Measurements from ENCODE around the gene PCBP3. TPM values are rescaled to one million over a fixed set of nuclear protein-coding genes. Genes with fewer than 3 reads are reported as not detected.

PCBP3 gene
- total RNA-seq (ENCODE audit: unreplicated experiment): 2.5 TPM
- long read RNA-seq, partial matches to known transcripts: 0 of 4 reads
- long read RNA-seq, other reads (novel, unspliced or antisense): 4 of 4 reads

DNA sequence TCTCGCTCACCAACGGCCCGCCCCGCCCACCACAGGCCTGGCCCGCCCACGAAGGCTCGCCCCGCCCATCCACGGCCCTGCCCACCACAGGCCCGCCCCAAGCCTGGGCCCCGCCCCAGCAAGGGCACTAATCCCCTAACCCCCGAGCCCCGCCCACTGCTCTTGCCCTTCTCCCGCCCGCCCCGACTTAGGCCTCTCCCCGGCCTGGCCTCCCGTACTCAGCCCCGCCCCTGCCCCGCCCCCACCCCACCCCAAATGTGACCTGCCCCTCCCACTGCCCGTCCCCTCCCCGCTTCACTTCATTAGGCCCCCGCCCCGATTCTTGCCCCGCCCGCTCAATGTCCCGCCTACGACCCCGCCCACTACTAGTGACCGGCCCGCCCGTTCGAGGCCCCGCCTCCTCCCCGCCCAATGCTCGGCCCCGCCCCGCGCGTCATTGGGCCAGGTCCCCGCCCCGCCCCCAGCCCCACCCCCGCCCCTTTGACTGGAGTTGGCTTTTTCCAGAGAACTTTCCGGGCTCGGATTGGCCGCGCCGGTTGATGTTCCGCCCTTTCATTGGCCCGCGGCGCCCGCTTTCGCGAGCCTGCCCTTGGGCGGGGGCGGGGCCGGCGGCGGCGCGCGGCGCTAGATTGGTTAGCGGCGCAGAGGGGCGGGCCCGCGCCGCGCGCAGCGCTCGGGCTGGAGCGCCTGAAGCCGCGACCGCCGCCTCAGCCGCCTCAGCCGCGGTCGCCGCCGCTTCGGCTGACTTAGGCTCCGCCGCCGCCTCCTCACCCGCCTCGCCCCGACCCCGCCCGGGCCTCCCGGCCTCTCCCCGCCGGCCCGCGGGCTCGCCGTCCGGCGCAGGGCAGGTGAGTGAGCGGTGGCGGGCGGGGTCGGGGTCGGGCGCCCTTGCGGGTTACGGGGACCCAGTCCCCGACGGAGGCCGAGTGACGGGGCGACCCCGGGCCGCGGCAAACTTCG is at the start of gene PCBP3:
Gene PCBP3 (plus strand): TSS at position 705 of the 960 bp plus-strand sequence. CDS start 206,361 bp downstream, outside the sequence.
- H3K4me1 Mint-ChIP-seq (ENCODE audit: unreplicated experiment): peaks cover 6% of the 10 kb centered on the region
- peaks cover 13% of the 10 kb centered on the region for H3K27me3 Mint-ChIP-seq (ENCODE audit: unreplicated experiment)
- H3K4me3 Mint-ChIP-seq (ENCODE audit: unreplicated experiment): peak within 1 kb of the TSS; percentile 90
- TF ChIP-seq, protein P1, sequence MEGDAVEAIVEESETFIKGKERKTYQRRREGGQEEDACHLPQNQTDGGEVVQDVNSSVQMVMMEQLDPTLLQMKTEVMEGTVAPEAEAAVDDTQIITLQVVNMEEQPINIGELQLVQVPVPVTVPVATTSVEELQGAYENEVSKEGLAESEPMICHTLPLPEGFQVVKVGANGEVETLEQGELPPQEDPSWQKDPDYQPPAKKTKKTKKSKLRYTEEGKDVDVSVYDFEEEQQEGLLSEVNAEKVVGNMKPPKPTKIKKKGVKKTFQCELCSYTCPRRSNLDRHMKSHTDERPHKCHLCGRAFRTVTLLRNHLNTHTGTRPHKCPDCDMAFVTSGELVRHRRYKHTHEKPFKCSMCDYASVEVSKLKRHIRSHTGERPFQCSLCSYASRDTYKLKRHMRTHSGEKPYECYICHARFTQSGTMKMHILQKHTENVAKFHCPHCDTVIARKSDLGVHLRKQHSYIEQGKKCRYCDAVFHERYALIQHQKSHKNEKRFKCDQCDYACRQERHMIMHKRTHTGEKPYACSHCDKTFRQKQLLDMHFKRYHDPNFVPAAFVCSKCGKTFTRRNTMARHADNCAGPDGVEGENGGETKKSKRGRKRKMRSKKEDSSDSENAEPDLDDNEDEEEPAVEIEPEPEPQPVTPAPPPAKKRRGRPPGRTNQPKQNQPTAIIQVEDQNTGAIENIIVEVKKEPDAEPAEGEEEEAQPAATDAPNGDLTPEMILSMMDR (IDR thresholded peaks at IDR 0.05; ENCODE audit: unreplicated experiment): no peak
- peak; percentile 98 for DNase-seq (ENCODE audit: low spot score)
- H3K36me3 Mint-ChIP-seq (ENCODE audit: low read depth, unreplicated experiment): no peaks in the 10 kb centered on the region
- H3K27ac Mint-ChIP-seq (ENCODE audit: unreplicated experiment): peak within 1 kb of the TSS; percentile 68
- H3K9me3 Mint-ChIP-seq (ENCODE audit: unreplicated experiment): no peaks in the 10 kb centered on the region

DNA sequence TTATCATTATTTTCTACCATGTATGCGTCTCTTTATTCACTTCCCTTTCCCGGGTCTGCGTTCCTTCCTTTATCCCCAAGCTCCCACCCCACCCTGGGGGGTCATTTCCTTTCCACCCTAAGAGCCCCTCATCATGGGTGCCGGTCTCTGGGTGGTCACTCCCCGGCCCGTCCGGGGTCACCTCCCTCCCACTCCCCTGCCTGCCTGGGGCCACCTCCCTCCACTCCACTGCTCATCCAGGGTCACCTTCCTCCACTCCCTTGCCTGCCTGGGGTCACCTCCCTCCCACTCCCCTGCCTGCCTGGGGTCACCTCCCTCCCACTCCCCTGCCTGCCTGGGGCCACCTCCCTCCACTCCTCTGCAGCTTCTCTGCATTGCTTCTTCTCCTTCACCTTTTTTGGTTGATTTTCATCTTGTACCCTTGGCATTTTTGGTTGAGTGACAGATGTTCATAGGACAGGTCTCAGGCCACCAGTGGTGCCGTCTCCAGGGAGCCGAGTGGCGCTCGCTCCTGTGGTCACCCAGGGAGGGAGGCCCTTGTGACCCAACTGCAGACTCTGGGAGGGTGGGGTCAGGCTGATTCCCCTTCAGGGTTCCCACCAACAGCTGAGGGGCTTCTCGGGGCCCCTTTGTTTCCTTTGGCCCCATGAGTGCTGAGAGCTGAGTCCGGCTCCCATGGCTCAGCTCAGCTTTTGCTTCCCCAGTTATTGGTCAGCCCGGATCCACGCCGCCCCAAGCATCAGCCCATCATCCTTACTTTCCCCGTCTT is 48.6 kb upstream of the PCBP3 start:
- DNase-seq (ENCODE audit: low spot score): no peak
- TF ChIP-seq, protein P1 (IDR thresholded peaks at IDR 0.05; ENCODE audit: unreplicated experiment): no peak
- no peak overlapping the region for H3K27ac Mint-ChIP-seq (ENCODE audit: unreplicated experiment)
- no peaks in the 10 kb centered on the region for H3K36me3 Mint-ChIP-seq (ENCODE audit: low read depth, unreplicated experiment)
- H3K4me3 Mint-ChIP-seq (ENCODE audit: unreplicated experiment): no peak overlapping the region
- H3K27me3 Mint-ChIP-seq (ENCODE audit: unreplicated experiment): peaks cover 6% of the 10 kb centered on the region
- no peaks in the 10 kb centered on the region for H3K9me3 Mint-ChIP-seq (ENCODE audit: unreplicated experiment)
- no peaks in the 10 kb centered on the region for H3K4me1 Mint-ChIP-seq (ENCODE audit: unreplicated experiment)

DNA sequence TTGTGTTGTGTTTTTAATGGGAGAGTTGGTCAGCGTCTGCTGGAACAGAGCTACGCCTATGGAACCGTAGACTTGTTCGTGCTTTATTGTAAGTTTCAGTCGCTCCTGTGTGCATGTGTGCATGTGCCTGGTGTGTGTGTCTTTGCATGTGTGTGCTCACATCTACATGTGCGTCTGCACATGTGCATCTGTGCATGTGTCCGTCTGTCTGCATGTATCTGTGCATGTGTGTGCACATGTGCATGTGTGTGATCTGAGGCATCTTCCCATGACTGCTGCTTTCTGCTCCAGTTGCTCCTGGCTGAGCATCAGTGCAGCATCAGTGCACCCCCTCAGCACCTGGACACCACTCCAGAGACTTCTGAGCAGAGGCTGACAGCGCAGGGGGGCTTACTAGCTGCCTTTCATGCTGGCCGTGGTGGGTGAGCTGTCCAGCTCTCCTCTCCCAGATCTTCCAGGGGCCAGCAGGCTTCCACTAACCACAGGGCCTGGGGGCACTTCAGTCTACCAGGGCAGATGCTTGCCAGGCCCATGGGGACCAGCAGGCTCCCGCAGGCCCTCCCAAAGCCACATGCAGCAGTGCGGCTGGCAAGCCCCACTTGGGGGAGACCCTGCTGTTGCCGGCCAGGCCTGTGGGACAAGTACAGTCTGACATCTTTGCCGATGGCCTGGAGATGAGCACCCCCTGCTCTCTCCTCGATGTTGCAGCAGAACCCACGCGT is 47.8 kb upstream of the PCBP3 start:
- Mint-ChIP-seq H3K27me3 (ENCODE audit: unreplicated experiment) (peaks cover 6% of the 10 kb centered on the region), H3K36me3 (ENCODE audit: low read depth, unreplicated experiment) (peaks cover 7% of the 10 kb centered on the region), H3K4me3 (ENCODE audit: unreplicated experiment) (no peak overlapping the region), H3K27ac (ENCODE audit: unreplicated experiment) (no peak overlapping the region), H3K9me3 (ENCODE audit: unreplicated experiment) (no peaks in the 10 kb centered on the region), H3K4me1 (ENCODE audit: unreplicated experiment) (no peaks in the 10 kb centered on the region)
- TF ChIP-seq, protein P1 (IDR thresholded peaks at IDR 0.05; ENCODE audit: unreplicated experiment): no peak
- DNase-seq (ENCODE audit: low spot score): no peak

DNA sequence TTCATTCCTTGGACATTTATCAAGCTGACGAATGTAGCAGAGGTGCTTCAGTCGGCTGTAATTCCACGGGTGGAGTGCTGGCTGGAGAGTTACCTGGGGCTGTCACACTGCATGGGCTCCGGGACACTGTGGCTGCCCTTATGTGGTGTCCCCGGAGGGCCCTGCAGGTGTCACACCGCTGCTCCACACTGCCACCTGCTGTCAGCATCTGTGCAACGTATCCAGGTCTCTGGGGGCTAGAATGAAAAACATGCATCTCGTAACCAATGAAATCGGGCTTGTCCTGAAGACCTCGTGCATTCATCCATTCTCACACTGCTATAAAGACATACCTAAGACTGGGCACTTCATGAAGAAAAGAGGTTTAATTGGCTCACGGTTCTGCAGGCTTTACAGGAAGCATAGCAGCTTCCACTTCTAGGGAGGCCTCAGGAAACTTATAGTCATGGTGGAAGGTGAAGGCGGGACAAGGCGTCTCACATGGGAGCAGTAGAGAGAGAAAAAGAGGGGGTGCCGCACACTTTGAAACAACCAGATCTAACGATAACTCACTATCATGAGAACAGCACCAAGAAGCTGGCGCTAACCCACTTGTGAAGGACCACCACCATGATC is 46.7 kb upstream of the PCBP3 start:
- Mint-ChIP-seq H3K4me1 (ENCODE audit: unreplicated experiment) (no peaks in the 10 kb centered on the region), H3K27ac (ENCODE audit: unreplicated experiment) (no peak overlapping the region)

More for the DNA sequence above, 46.7 kb upstream of the PCBP3 start:
- Mint-ChIP-seq H3K27me3 (ENCODE audit: unreplicated experiment) (peaks cover 6% of the 10 kb centered on the region), H3K36me3 (ENCODE audit: low read depth, unreplicated experiment) (peaks cover 8% of the 10 kb centered on the region), H3K4me3 (ENCODE audit: unreplicated experiment) (no peak overlapping the region), H3K9me3 (ENCODE audit: unreplicated experiment) (no peaks in the 10 kb centered on the region)
- TF ChIP-seq, protein P1 (IDR thresholded peaks at IDR 0.05; ENCODE audit: unreplicated experiment): peak; percentile 72
- peak; percentile 81 for DNase-seq (ENCODE audit: low spot score)
